Esophagus muscularis mucosa (tissue), 4 donors: ENCODE data around the gene SDC4. TPM values are rescaled to one million over a fixed set of nuclear protein-coding genes. Genes with fewer than 3 reads are reported as not detected.

Source experiments
- DNase-seq: peaks from one replicate; pipeline ENCODE4 v3.0.0-alpha.2; 2017; ENCODE audit errors: extremely low spot score
- H3K27ac ChIP-seq, 4 donors: fragments of 200-600 bp; sonication (generic); replicated peaks in 1 of 4; 1 replicate in 3 of 4; 2 replicates in 1 of 4; pipeline ENCODE4 v1.5.1; 2016 to 2019; ENCODE audit warnings: mild to moderate bottlenecking in 1 of 4
- H3K27me3 ChIP-seq, 4 donors: fragments of 200-600 bp; sonication (generic); one replicate each; pipeline versions ENCODE4 v1.5.1 to v1.6.0; 2016 to 2019
- H3K36me3 ChIP-seq, 4 donors: fragments of 200-600 bp; sonication (generic); one replicate each; pipeline ENCODE4 v1.5.1; 2016 to 2019
- H3K4me1 ChIP-seq, 4 donors: fragments of 200-600 bp; sonication (generic); one replicate each; pipeline ENCODE4 v1.5.1; 2016 to 2019
- H3K4me3 ChIP-seq, 4 donors: fragments of 200-600 bp; sonication (generic); 1 replicate in 2 of 4; 2 replicates in 2 of 4; pipeline ENCODE4 v1.5.1; 2016 to 2019; ENCODE audit warnings: mild to moderate bottlenecking in 4 of 4, moderate library complexity in 1 of 4
- H3K9me3 ChIP-seq, 4 donors: fragments of 200-600 bp; sonication (generic); 1 replicate in 3 of 4; 2 replicates in 1 of 4; pipeline ENCODE4 v1.5.1; 2016 to 2019
- CTCF ChIP-seq, 3 experiments: fragments of 200-600 bp in 2 of 3; fragments of 450-650 bp in 1 of 3; sonication (generic) in 2 of 3; IDR thresholded peaks; one replicate each; pipeline ENCODE4 v1.5.1; 2017 to 2019; ENCODE audit warnings: antibody characterized with exemption in 3 of 3, mild to moderate bottlenecking in 2 of 3, moderate library complexity in 1 of 3
- EP300 ChIP-seq: sonication (generic); formaldehyde crosslinking; IDR thresholded peaks from one replicate; pipeline ENCODE4 v1.6.1; 2017; ENCODE audit warnings: antibody characterized with exemption
- POLR2A ChIP-seq: fragments of 450-650 bp; IDR thresholded peaks from one replicate; pipeline ENCODE4 v1.6.1; 2017; ENCODE audit warnings: antibody characterized with exemption, moderate library complexity, mild to moderate bottlenecking, low read depth
- POLR2AphosphoS5 ChIP-seq, 2 donors: sonication (generic); formaldehyde crosslinking; IDR thresholded peaks; one replicate each; pipeline ENCODE4 v1.6.1; 2017; ENCODE audit warnings: antibody characterized with exemption in 2 of 2
- WGBS: methylation state at CpG from one replicate; pipeline ENCODE4 v1.1.5; 2018; 5-methylcytosine and 5-hydroxymethylcytosine counted together
- intact Hi-C: fragments of 100-400 bp; cut with DNase I; formaldehyde crosslinking; loops from one replicate; pipeline ENCODE4 v1.15.1; 2023
- total RNA-seq, 4 donors: library from RNA; depleted of rRNA; stranded (reverse); fragments of >200 nt; gene quantifications; one replicate each; pipeline versions ENCODE4 v1.1.0 to v1.2.1, GENCODE V29; 2016

The SDC4 gene
- total RNA-seq, 4 donors from 2014 or later = 61.9 to 177 (median 72.2) TPM

DNA sequence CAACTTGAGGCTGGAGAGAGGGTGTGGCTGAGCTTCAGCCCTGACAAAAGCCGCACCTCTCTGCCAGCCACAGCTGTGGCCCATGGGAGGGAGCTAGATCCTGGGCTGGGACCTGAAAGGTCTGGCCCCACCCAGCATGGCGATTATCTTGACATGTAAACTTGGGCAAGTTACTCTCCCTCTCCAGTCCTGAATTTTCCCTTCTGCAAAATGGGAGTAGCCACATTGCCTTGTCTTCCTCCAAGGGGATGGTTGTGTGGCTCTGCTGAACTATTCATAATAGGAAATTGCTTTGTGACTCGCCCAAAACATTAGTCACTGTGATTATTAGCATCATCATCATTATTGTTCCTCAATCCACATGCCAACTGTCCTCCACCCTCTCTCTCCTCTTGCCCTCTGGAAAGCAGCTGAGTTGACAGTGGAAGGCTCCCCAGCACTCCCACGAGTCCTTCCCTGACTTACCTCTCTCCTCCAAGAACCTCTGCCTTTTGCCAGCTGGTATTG, 64.6 kb downstream of the SDC4 start:
- no peak overlapping the region for H3K4me3 ChIP-seq
- H3K4me1 ChIP-seq = no peaks in the 10 kb centered on the region
- intact Hi-C loops = no loop called here

GRCh38 chr20:45282700-45283550, 65.3 kb downstream of the SDC4 start:
- 67% methylated on average over 7 of the region's 7 CpGs for WGBS
- intact Hi-C loops = no loop called here

More for the DNA sequence above, 64.6 kb downstream of the SDC4 start:
- no peaks in the 10 kb centered on the region for H3K9me3 ChIP-seq
- TF ChIP-seq POLR2AphosphoS5 (IDR thresholded peaks at IDR 0.05) = no peak
- no peak for TF ChIP-seq POLR2A
- TF ChIP-seq EP300 = no peak
- TF ChIP-seq CTCF (IDR thresholded peaks at IDR 0.05) = no peak
- peaks cover 0 to 36% (median 0%) of the 10 kb centered on the region in 4 donors for H3K27me3 ChIP-seq
- no peaks in the 10 kb centered on the region for H3K36me3 ChIP-seq
- no peak for DNase-seq
- WGBS = 54% methylated on average over 4 of the region's 4 CpGs
- no peak overlapping the region for H3K27ac ChIP-seq

DNA sequence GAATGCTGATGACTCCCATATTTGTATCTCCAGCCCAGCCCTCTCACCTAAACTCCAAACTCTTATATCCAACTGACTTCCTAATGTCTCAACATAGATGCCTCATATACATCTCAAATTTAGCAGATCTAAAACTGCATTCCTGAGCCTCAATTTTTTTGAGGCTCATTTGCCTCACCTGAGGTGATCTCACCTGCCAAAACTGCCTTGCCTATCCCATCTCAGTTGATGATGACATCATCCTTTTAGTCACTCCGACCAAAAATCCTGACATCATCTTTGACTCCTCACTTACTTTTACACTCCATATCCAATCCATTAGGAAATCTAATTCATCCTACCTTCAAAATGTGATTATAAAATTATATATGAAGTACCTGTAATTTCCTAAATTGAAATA, 68.2 kb downstream of the SDC4 start:
- peaks cover 0 to 28% (median 0%) of the 10 kb centered on the region in 4 donors for H3K27me3 ChIP-seq
- no peak for DNase-seq
- H3K4me1 ChIP-seq = no peaks in the 10 kb centered on the region
- H3K36me3 ChIP-seq = no peaks in the 10 kb centered on the region
- TF ChIP-seq POLR2AphosphoS5 (IDR thresholded peaks at IDR 0.05) = no peak
- no peak for TF ChIP-seq EP300
- no peak for TF ChIP-seq POLR2A
- no peak for TF ChIP-seq CTCF (IDR thresholded peaks at IDR 0.05)
- H3K4me3 ChIP-seq = no peak overlapping the region
- WGBS = 72% methylated on average over 1 of the region's 1 CpG
- intact Hi-C loops = no loop called here
- no peak overlapping the region for H3K27ac ChIP-seq
- no peaks in the 10 kb centered on the region for H3K9me3 ChIP-seq

More at GRCh38 chr20:45282700-45283550, 65.3 kb downstream of the SDC4 start:
- TF ChIP-seq POLR2A (no peak), POLR2AphosphoS5 (IDR thresholded peaks at IDR 0.05) (no peak), EP300 (no peak), CTCF (IDR thresholded peaks at IDR 0.05) (no peak)
- no peaks in the 10 kb centered on the region for H3K36me3 ChIP-seq
- no peaks in the 10 kb centered on the region for H3K9me3 ChIP-seq
- H3K27ac ChIP-seq = no peak overlapping the region
- no peak overlapping the region for H3K4me3 ChIP-seq
- no peaks in the 10 kb centered on the region for H3K4me1 ChIP-seq
- H3K27me3 ChIP-seq = peaks cover 0 to 36% (median 0%) of the 10 kb centered on the region in 4 donors
- DNase-seq = no peak

DNA sequence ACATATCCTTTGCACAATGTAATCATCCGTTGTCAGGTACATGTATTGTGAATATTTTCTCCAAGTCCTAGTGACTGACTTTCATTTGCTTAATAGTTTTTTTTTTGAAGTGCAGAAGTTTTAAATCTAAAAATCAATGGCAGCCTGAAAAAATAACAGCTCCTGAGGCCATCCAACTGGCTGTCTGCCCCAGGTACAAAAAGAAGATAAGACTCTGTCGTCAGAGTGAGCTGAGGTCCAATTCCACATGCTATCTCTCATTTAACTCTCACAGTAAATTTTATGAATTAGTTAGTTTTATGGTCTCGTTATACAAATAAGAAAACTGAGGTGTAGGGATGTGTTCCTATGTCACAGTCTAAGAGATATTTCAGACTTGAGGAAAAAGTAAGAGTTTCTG, 72.9 kb downstream of the SDC4 start:
- TF ChIP-seq CTCF (IDR thresholded peaks at IDR 0.05) (no peak), POLR2AphosphoS5 (IDR thresholded peaks at IDR 0.05) (no peak), EP300 (no peak), POLR2A (no peak)
- intact Hi-C loops = no loop called here
- no peak for DNase-seq
- H3K4me3 ChIP-seq = no peak overlapping the region
- H3K36me3 ChIP-seq = no peaks in the 10 kb centered on the region
- H3K9me3 ChIP-seq = no peaks in the 10 kb centered on the region
- 73% methylated on average over 3 of the region's 3 CpGs for WGBS
- H3K4me1 ChIP-seq = no peaks in the 10 kb centered on the region
- H3K27ac ChIP-seq = no peak overlapping the region
- H3K27me3 ChIP-seq = peaks cover 0 to 11% (median 0%) of the 10 kb centered on the region in 4 donors

Other genes with a start within 250 kb of the SDC4 start
- under 1 TPM in 1 of 4 donors, not detected in 3; 0.17 TPM for gene KCNS1, start 247.3 kb downstream of the SDC4 start, total RNA-seq
- not detected for gene WFDC5, start 233.2 kb downstream of the SDC4 start, total RNA-seq
- gene WFDC12, start 224.0 kb downstream of the SDC4 start, total RNA-seq = not detected
- gene PI3, start 173.5 kb downstream of the SDC4 start, total RNA-seq = 1 to 10 TPM in 1 of 4 donors, not detected in 3; 1.0 TPM
- not detected for gene SEMG1, start 141.4 kb downstream of the SDC4 start, total RNA-seq
- gene SEMG2, start 127.1 kb downstream of the SDC4 start, total RNA-seq = not detected
- 100 to 1,000 TPM in 1 of 4 donors, 10 to 100 TPM in 3; 27.8 to 109 (median 66.4) TPM for gene SLPI, start 93.9 kb downstream of the SDC4 start, total RNA-seq
- not detected for gene RBPJL, start 41.6 kb downstream of the SDC4 start, total RNA-seq
- under 1 TPM in 2 of 4 donors, not detected in 2; 0.17 to 0.33 TPM for gene MATN4, start 40.1 kb downstream of the SDC4 start, total RNA-seq
- 10 to 100 TPM; 28.2 to 48.4 (median 42.5) TPM for gene SYS1, start 14.7 kb upstream of the SDC4 start, total RNA-seq
- gene TP53TG5, start 29.9 kb upstream of the SDC4 start, total RNA-seq = 1 to 10 TPM in 2 of 4 donors, under 1 TPM in 1, not detected in 1; 0.17 to 2.1 (median 1.1) TPM
- gene DBNDD2, start 59.9 kb upstream of the SDC4 start, total RNA-seq = 100 to 1,000 TPM in 2 of 4 donors, 10 to 100 TPM in 2; 63.0 to 130 (median 109) TPM
- 10 to 100 TPM; 64.4 to 90.9 (median 80.4) TPM for gene PIGT, start 67.7 kb upstream of the SDC4 start, total RNA-seq
- 1 to 10 TPM in 2 of 4 donors, not detected in 2; 2.1 to 2.6 TPM for gene WFDC2, start 121.3 kb upstream of the SDC4 start, total RNA-seq
- not detected for gene SPINT3, start 167.2 kb upstream of the SDC4 start, total RNA-seq
- gene WFDC6, start 191.1 kb upstream of the SDC4 start, total RNA-seq = not detected
- gene EPPIN, start 199.0 kb upstream of the SDC4 start, total RNA-seq = not detected
- gene WFDC8, start 230.9 kb upstream of the SDC4 start, total RNA-seq = not detected